ENCODE data around the gene PCDHGB7. TPM values are rescaled to one million over a fixed set of nuclear protein-coding genes. Genes with fewer than 3 reads are reported as not detected.
"Not testable (repeated sequence)": the region's sequence is repeated elsewhere in the genome, so short reads cannot be mapped to it uniquely, and the experiment has no call there.

Gene PCDHGB7
- total RNA-seq, 1 donor from 2014 or later, result 3.5 TPM

DNA sequence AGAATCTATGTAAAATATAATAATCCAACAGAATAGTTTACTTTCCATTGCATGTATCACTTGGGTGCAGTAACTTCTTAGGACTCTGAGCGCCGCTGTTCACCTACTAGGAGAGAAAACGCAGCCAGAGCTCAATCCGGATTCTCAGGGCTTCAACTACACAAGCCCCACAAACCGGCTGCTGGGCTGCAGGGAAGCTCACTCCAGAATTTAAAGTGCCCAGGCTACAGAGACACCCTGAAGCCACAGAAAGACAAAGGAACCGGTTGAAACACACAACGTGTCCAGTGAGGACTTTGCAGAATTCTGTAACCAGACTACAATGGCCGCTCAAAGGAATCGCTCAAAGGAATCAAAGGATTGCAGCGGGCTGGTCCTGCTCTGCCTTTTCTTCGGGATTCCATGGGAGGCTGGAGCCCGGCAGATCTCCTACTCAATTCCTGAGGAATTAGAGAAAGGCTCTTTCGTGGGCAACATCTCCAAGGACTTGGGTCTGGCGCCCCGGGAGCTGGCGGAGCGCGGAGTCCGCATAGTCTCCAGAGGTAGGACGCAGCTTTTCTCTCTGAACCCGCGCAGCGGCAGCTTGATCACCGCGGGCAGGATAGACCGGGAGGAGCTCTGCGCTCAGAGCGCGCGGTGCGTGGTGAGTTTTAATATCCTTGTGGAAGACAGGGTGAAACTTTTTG lies 4.5 kb upstream of the PCDHGB7 start, which contains the start of gene PCDHGA10:
PCDHGA10 (plus strand) TSS at position 134 of the 686 bp plus-strand sequence; CDS start at position 323, 189 bp downstream.
- no peak for DNase-seq (ENCODE audit: low spot score)
- TF ChIP-seq, protein P1, sequence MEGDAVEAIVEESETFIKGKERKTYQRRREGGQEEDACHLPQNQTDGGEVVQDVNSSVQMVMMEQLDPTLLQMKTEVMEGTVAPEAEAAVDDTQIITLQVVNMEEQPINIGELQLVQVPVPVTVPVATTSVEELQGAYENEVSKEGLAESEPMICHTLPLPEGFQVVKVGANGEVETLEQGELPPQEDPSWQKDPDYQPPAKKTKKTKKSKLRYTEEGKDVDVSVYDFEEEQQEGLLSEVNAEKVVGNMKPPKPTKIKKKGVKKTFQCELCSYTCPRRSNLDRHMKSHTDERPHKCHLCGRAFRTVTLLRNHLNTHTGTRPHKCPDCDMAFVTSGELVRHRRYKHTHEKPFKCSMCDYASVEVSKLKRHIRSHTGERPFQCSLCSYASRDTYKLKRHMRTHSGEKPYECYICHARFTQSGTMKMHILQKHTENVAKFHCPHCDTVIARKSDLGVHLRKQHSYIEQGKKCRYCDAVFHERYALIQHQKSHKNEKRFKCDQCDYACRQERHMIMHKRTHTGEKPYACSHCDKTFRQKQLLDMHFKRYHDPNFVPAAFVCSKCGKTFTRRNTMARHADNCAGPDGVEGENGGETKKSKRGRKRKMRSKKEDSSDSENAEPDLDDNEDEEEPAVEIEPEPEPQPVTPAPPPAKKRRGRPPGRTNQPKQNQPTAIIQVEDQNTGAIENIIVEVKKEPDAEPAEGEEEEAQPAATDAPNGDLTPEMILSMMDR (IDR thresholded peaks at IDR 0.05), result peak; percentile 78
- H3K36me3 Mint-ChIP-seq (ENCODE audit: low read depth), result peaks cover 56% of the 10 kb centered on the region
- H3K27ac Mint-ChIP-seq (ENCODE audit: unreplicated experiment), result peak within 1 kb of the TSS; percentile 86
- no peaks in the 10 kb centered on the region for H3K27me3 Mint-ChIP-seq (ENCODE audit: low read depth)
- H3K4me1 Mint-ChIP-seq (ENCODE audit: low read depth), result peaks cover 35% of the 10 kb centered on the region
- H3K4me3 Mint-ChIP-seq (ENCODE audit: unreplicated experiment), result peak within 1 kb of the TSS; percentile 82
- H3K9me3 Mint-ChIP-seq (ENCODE audit: low read depth), result peaks cover 48% of the 10 kb centered on the region

DNA sequence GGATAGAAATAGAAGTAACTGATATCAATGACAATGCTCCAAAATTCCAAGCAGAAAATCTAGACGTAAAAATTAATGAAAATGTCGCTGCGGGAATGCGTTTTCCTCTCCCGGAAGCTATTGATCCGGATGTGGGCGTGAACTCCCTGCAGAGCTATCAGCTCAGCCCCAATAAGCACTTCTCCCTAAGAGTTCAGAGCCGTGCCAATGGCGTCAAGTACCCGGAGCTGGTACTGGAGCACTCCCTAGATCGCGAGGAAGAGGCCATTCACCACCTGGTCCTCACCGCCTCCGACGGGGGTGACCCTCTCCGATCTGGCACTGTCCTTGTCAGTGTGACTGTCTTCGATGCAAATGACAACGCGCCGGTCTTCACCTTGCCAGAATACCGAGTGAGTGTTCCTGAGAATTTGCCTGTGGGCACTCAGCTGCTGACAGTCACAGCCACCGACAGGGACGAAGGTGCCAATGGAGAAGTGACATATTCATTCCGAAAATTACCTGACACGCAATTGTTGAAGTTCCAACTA lies 3.9 kb upstream of the PCDHGB7 start:
- H3K27ac Mint-ChIP-seq (ENCODE audit: unreplicated experiment), result peak overlapping the region; percentile 86
- DNase-seq (ENCODE audit: low spot score), result no peak
- TF ChIP-seq, protein P1 (IDR thresholded peaks at IDR 0.05), result no peak
- H3K4me3 Mint-ChIP-seq (ENCODE audit: unreplicated experiment), result peak overlapping the region; percentile 82
- peaks cover 58% of the 10 kb centered on the region for H3K36me3 Mint-ChIP-seq (ENCODE audit: low read depth)
- peaks cover 51% of the 10 kb centered on the region for H3K9me3 Mint-ChIP-seq (ENCODE audit: low read depth)
- peaks cover 30% of the 10 kb centered on the region for H3K4me1 Mint-ChIP-seq (ENCODE audit: low read depth)
- H3K27me3 Mint-ChIP-seq (ENCODE audit: low read depth), result no peaks in the 10 kb centered on the region

DNA sequence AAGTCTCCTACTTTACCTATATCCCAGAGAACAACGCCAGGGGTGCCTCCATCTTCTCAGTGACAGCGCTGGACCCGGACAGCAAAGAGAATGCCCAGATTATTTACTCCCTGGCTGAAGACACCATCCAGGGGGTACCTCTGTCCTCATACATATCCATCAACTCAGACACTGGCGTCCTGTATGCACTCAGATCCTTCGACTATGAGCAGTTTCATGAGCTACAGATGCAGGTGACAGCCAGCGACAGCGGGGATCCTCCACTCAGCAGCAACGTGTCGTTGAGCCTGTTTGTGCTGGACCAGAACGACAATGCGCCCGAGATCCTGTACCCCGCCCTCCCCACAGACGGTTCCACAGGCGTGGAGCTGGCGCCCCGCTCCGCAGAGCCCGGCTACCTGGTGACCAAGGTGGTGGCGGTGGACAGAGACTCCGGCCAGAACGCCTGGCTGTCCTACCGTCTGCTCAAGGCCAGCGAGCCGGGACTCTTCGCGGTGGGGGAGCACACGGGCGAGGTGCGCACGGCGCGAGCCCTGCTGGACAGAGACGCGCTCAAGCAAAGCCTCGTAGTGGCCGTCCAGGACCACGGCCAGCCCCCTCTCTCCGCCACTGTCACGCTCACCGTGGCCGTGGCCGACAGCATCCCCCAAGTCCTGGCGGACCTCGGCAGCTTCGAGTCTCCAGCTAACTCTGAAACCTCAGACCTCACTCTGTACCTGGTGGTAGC lies 2.8 kb upstream of the PCDHGB7 start:
- H3K9me3 Mint-ChIP-seq (ENCODE audit: low read depth), result peaks cover 50% of the 10 kb centered on the region
- not testable (repeated sequence) for H3K4me3 Mint-ChIP-seq (ENCODE audit: unreplicated experiment); H3K27ac Mint-ChIP-seq (ENCODE audit: unreplicated experiment); DNase-seq (ENCODE audit: low spot score); H3K27me3 Mint-ChIP-seq (ENCODE audit: low read depth)
- H3K36me3 Mint-ChIP-seq (ENCODE audit: low read depth), result peaks cover 58% of the 10 kb centered on the region
- peaks cover 23% of the 10 kb centered on the region for H3K4me1 Mint-ChIP-seq (ENCODE audit: low read depth)

DNA sequence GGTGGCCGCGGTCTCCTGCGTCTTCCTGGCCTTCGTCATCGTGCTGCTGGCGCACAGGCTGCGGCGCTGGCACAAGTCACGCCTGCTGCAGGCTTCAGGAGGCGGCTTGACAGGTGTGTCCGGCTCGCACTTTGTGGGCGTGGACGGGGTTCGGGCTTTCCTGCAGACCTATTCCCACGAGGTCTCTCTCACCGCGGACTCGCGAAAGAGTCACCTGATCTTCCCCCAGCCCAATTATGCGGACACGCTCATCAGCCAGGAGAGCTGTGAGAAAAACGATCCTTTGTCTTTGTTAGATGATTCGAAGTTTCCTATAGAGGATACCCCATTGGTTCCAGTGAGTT lies 2.2 kb upstream of the PCDHGB7 start:
- not testable (repeated sequence) for H3K27me3 Mint-ChIP-seq (ENCODE audit: low read depth); H3K27ac Mint-ChIP-seq (ENCODE audit: unreplicated experiment); H3K4me3 Mint-ChIP-seq (ENCODE audit: unreplicated experiment); DNase-seq (ENCODE audit: low spot score)
- H3K9me3 Mint-ChIP-seq (ENCODE audit: low read depth), result peaks cover 52% of the 10 kb centered on the region
- peaks cover 21% of the 10 kb centered on the region for H3K4me1 Mint-ChIP-seq (ENCODE audit: low read depth)
- peaks cover 60% of the 10 kb centered on the region for H3K36me3 Mint-ChIP-seq (ENCODE audit: low read depth)

DNA sequence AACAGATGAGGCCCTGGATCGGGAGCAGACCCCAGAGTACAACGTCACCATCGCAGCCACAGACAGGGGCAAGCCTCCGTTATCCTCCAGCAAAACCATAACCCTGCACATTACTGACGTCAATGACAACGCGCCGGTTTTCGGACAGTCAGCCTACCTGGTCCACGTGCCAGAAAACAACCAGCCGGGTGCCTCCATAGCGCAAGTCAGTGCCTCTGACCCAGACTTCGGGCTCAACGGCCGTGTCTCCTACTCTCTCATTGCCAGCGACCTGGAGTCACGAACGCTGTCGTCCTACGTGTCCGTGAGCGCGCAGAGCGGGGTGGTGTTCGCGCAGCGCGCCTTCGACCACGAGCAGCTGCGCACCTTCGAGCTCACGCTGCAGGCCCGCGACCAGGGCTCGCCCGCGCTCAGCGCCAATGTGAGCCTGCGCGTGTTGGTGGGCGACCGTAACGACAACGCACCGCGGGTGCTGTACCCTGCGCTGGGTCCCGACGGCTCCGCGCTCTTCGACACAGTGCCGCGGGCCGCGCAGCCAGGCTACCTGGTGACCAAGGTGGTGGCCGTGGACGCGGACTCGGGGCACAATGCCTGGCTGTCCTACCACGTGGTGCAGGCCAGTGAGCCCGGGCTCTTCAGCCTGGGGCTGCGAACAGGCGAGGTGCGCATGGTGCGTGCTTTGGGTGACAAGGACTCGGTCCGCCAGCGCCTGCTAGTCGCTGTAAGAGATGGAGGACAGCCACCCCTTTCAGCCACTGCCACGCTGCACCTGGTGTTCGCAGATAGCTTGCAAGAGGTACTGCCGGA lies 1.8 kb downstream of the PCDHGB7 start:
- no peaks in the 10 kb centered on the region for H3K27me3 Mint-ChIP-seq (ENCODE audit: low read depth)
- H3K4me1 Mint-ChIP-seq (ENCODE audit: low read depth), result no peaks in the 10 kb centered on the region
- peaks cover 56% of the 10 kb centered on the region for H3K9me3 Mint-ChIP-seq (ENCODE audit: low read depth)
- no peak overlapping the region for H3K27ac Mint-ChIP-seq (ENCODE audit: unreplicated experiment)
- H3K4me3 Mint-ChIP-seq (ENCODE audit: unreplicated experiment), result no peak overlapping the region
- no peak for DNase-seq (ENCODE audit: low spot score)
- TF ChIP-seq, protein P1 (IDR thresholded peaks at IDR 0.05), result no peak
- H3K36me3 Mint-ChIP-seq (ENCODE audit: low read depth), result peaks cover 63% of the 10 kb centered on the region
